ENCODE results near the gene ZNF518A. TPM values are rescaled to one million over a fixed set of nuclear protein-coding genes. Genes with fewer than 3 reads are reported as not detected.

ZNF518A gene
- total and polyA plus RNA-seq, 10 of the 15 experiments (the other 5 are each of a cell fraction or from before 2014, with no cell fraction given): 3.7 to 24.4 (median 15.4) TPM

- no TSS peak for BruUV-seq (replicated peaks)
- Histone ChIP-seq H3K79me2 (ENCODE audit: control insufficient read depth, insufficient read depth, low read length) (no peaks in the 10 kb centered on the region), H3K4me2 (ENCODE audit: control insufficient read depth, insufficient read depth) (no peak overlapping the region), H4K20me1 (ENCODE audit: control insufficient read depth, insufficient read depth) (no peaks in the 10 kb centered on the region), H3K27me3 (replicated peaks in 1 of 2; ENCODE audit: control insufficient read depth in 2 of 2, insufficient read depth in 2 of 2, low read length in 1 of 2) (no peaks in the 10 kb centered on the region), H3K36me3 (ENCODE audit: control insufficient read depth in 2 of 2, insufficient read depth in 2 of 2, low read length in 1 of 2) (no peaks in the 10 kb centered on the region), H3K4me3 (no peak overlapping the region), H3K4me1 (ENCODE audit: control insufficient read depth, insufficient read depth, low read length) (no peaks in the 10 kb centered on the region), H3K27ac (ENCODE audit: control insufficient read depth, insufficient read depth) (no peak overlapping the region), H3K9me3 (replicated peaks; ENCODE audit: control insufficient read depth, insufficient read depth, low read length) (no peaks in the 10 kb centered on the region; the same call in 2 of the 3 replicates), H2AFZ (ENCODE audit: control insufficient read depth, low read depth, low read length) (no peak overlapping the region), H3K9ac (ENCODE audit: control insufficient read depth, insufficient read depth, low read length) (no peak overlapping the region)
- in situ Hi-C loops (cut with MboI) (no loop called here), intact Hi-C loops (cut with micrococcal nuclease; ENCODE audit: unreplicated experiment) (no loop called here)
- ChIA-PET SMC1A (ENCODE audit: uncharacterized antibody, unreplicated experiment) (interaction anchor here (0.6 kb wide), 1 partner anchor 13 kb away, joined by 3 read pairs; no protein-coding TSS in a partner anchor), CTCF (interaction anchor here (1.7 kb wide), 1 partner anchor 11 kb away, joined by 3 read pairs; no protein-coding TSS in a partner anchor), RAD21 (ENCODE audit: unreplicated experiment) (no interaction called here), POLR2A (no interaction called here)
- ATAC-seq (no peak), FAIRE-seq (no peak), DNase-seq (ENCODE audit: low read depth, low spot score) (no peak)
- no peak for TF ChIP-seq STAT1 (conservative IDR thresholded peaks at IDR 0.05)
- TF ChIP-seq HDAC6 (IDR thresholded peaks at IDR 0.05; ENCODE audit: unreplicated experiment): no peak
- 54% methylated on average over 7 of the region's 7 CpGs for WGBS (ENCODE audit: insufficient coverage, insufficient replicate concordance, low lambda C conversion rate, missing lambda C conversion rate)
These were observed 17.6 kb upstream of the ZNF518A start for GRCh38 chr10:96112531-96112930.

- intact Hi-C loops (cut with micrococcal nuclease; ENCODE audit: unreplicated experiment): no loop called here
- H3K36me3 ChIP-seq (ENCODE audit: control insufficient read depth in 2 of 2, insufficient read depth in 2 of 2, low read length in 1 of 2): no peaks in the 10 kb centered on the region
- DNase-seq (ENCODE audit: low read depth, low spot score) (no peak), ATAC-seq (no peak), FAIRE-seq (no peak)
- H3K9me3 ChIP-seq (replicated peaks; ENCODE audit: control insufficient read depth, insufficient read depth, low read length): no peaks in the 10 kb centered on the region
- H3K4me2 ChIP-seq (ENCODE audit: control insufficient read depth, insufficient read depth): no peak overlapping the region
- WGBS (ENCODE audit: insufficient coverage, insufficient replicate concordance, low lambda C conversion rate, missing lambda C conversion rate): 76% methylated on average over 20 of the region's 21 CpGs
- SMC1A ChIA-PET (ENCODE audit: uncharacterized antibody, unreplicated experiment): interaction anchor here (0.6 to 1.7 kb wide), 4 partner anchors 10 to 89 kb away, joined by 3 to 7 read pairs (median 4); partner anchors contain the start of gene ZNF518A
- no peaks in the 10 kb centered on the region for H3K79me2 ChIP-seq (ENCODE audit: control insufficient read depth, insufficient read depth, low read length)
- POLR2A ChIA-PET: interaction anchor here (0.6 kb wide), 1 partner anchor 485 kb away, joined by 4 read pairs; no protein-coding TSS in a partner anchor
- H2AFZ ChIP-seq (ENCODE audit: control insufficient read depth, low read depth, low read length): no peak overlapping the region
- no peaks in the 10 kb centered on the region for H3K4me1 ChIP-seq (ENCODE audit: control insufficient read depth, insufficient read depth, low read length)
- no peaks in the 10 kb centered on the region for H3K27me3 ChIP-seq (replicated peaks in 1 of 2; ENCODE audit: control insufficient read depth in 2 of 2, insufficient read depth in 2 of 2, low read length in 1 of 2)
- no peaks in the 10 kb centered on the region for H4K20me1 ChIP-seq (ENCODE audit: control insufficient read depth, insufficient read depth)
- RAD21 ChIA-PET (ENCODE audit: unreplicated experiment): interaction anchor here (1.1 kb wide), 1 partner anchor 72 kb away, joined by 3 read pairs; no protein-coding TSS in a partner anchor
- no peak overlapping the region for H3K9ac ChIP-seq (ENCODE audit: control insufficient read depth, insufficient read depth, low read length)
- H3K27ac ChIP-seq (ENCODE audit: control insufficient read depth, insufficient read depth): no peak overlapping the region
- no peak overlapping the region for H3K4me3 ChIP-seq
- in situ Hi-C loops (cut with MboI): no loop called here
- no TSS peak for BruUV-seq (replicated peaks)
- CTCF ChIA-PET: interaction anchor here (1.0 to 1.2 kb wide), 2 partner anchors 11 to 102 kb away, joined by 3 read pairs; no protein-coding TSS in a partner anchor
- TF ChIP-seq PML (IDR thresholded peaks at IDR 0.05; ENCODE audit: low read length) (no peak), MXI1 (IDR thresholded peaks at IDR 0.05; ENCODE audit: low read depth, low read length) (no peak), JUNB (IDR thresholded peaks at IDR 0.05) (no peak), STAT1 (conservative IDR thresholded peaks at IDR 0.05) (no peak), NFYA (IDR thresholded peaks at IDR 0.05; ENCODE audit: borderline replicate concordance, low read depth, low read length) (no peak), ESRRA (IDR thresholded peaks at IDR 0.05; ENCODE audit: low read length) (no peak), BACH1 (IDR thresholded peaks at IDR 0.05; ENCODE audit: borderline replicate concordance) (no peak), CHD4 (IDR thresholded peaks at IDR 0.05) (no peak), ZNF622 (IDR thresholded peaks at IDR 0.05) (no peak), ZNF384 (IDR thresholded peaks at IDR 0.05; ENCODE audit: borderline replicate concordance, low read depth, low read length) (no peak), ZBTB4 (CRISPR knock-in tag; IDR thresholded peaks at IDR 0.05) (no peak), GABPA (IDR thresholded peaks at IDR 0.05; ENCODE audit: low read depth) (no peak), SIN3A (IDR thresholded peaks at IDR 0.05; ENCODE audit: low read depth, low read length) (no peak), RCOR1 (conservative IDR thresholded peaks at IDR 0.05; ENCODE audit: low read depth, low read length) (no peak)
These were observed 11.3 kb upstream of the ZNF518A start for GRCh38 chr10:96118604-96119450.

Data from GM12878 (cell line).